K562 (cell line): ENCODE measurements around the gene NR4A2. TPM values are rescaled to one million over a fixed set of nuclear protein-coding genes. Genes with fewer than 3 reads are reported as not detected.

Source experiments
- HDAC1 ChIP-seq, 2 experiments: fragments of 450-650 bp; IDR thresholded peaks; 2 replicates each; pipeline ENCODE4 v1.6.1; 2016 to 2017; ENCODE audit warnings: inconsistent platforms in 1 of 2, mild to moderate bottlenecking in 1 of 2, moderate library complexity in 1 of 2
- IFI16 ChIP-seq: fragments of 250-450 bp; sonication (Bioruptor Pico); IDR thresholded peaks from 2 replicates; pipeline ENCODE4 v2.1.2; 2022; ENCODE audit warnings: mild to moderate bottlenecking, inconsistent platforms
- POLR2A ChIP-seq: fragments of 450-650 bp; conservative IDR thresholded peaks from 2 replicates; pipeline ENCODE4 v1.6.1; 2016
- SLC30A9 ChIP-seq: fragments of 250-450 bp; sonication (Bioruptor Pico); IDR thresholded peaks from 2 replicates; pipeline ENCODE4 v1.8.0; 2022; ENCODE audit warnings: mild to moderate bottlenecking, moderate library complexity
- ZNF79 ChIP-seq: fragments of 250-450 bp; sonication (Bioruptor Pico); IDR thresholded peaks from 2 replicates; pipeline ENCODE4 v1.4.0; 2020; ENCODE audit warnings: low read depth, mild to moderate bottlenecking, moderate library complexity
- polyA plus RNA-seq, 8 experiments: library from polyadenylated mRNA; depleted of rRNA in 4 of 8; stranded (reverse) in 5 of 8; unstranded in 3 of 8; fragments of >200 nt; fragmentation: Nextera tagmentation in 2 of 8; fragmentation: Illumina TruSeq in 1 of 8; extraction: Ambion mirVana in 2 of 8; extraction: Trizol in 1 of 8; gene quantifications; 2 replicates each; pipeline versions ENCODE4 v1.2.1 to v1.2.3, GENCODE V29; 2011 to 2014; ENCODE audit warnings: inconsistent platforms in 1 of 8, missing spikeins in 1 of 8
- total RNA-seq, 7 experiments: library from RNA; depleted of rRNA in 6 of 7; stranded (reverse); fragments of >200 nt in 6 of 7; fragmentation: Illumina TruSeq in 2 of 7; extraction: Trizol in 2 of 7; gene quantifications; 2 replicates each; pipeline versions ENCODE4 v1.2.1 to v1.2.3, GENCODE V29; 2011 to 2021; ENCODE audit warnings: low replicate concordance in 1 of 7
- TF ChIP-seq, protein P1 (sequence below): fragments of 450-650 bp; IDR thresholded peaks from 2 replicates; pipeline ENCODE4 v1.6.1; 2016; ENCODE audit warnings: low read depth, mild to moderate bottlenecking, moderate library complexity
- TF ChIP-seq, protein P2 (sequence below): IDR thresholded peaks from 2 replicates; pipeline ENCODE4 v1.6.1; 2011; ENCODE audit warnings: borderline replicate concordance, low read depth, mild to moderate bottlenecking, moderate library complexity, low read length; ENCODE audit not compliant: insufficient read depth, poor library complexity, severe bottlenecking
- TF ChIP-seq, protein P3 (sequence below), 2 experiments: fragments of 450-650 bp in 1 of 2; sonication (generic) in 1 of 2; formaldehyde crosslinking in 1 of 2; IDR thresholded peaks; 2 replicates each; pipeline versions ENCODE4 v1.7.1 to v1.9.0; 2016 to 2022; ENCODE audit warnings: inconsistent platforms in 1 of 2, mild to moderate bottlenecking in 1 of 2, missing genetic modification reagents in 1 of 2
- TF ChIP-seq, protein P4 (sequence below): fragments of 450-650 bp; IDR thresholded peaks from one replicate; pipeline ENCODE4 v1.6.1; 2018; ENCODE audit warnings: mild to moderate bottlenecking, moderate library complexity; ENCODE audit not compliant: partially characterized antibody
- TF ChIP-seq, protein P5 (sequence below): IDR thresholded peaks from 2 replicates; pipeline ENCODE4 v1.6.1; 2014; ENCODE audit warnings: antibody characterized with exemption

Gene NR4A2
- total and polyA plus RNA-seq, 9 of the 15 experiments (the other 6 are each of a cell fraction or from before 2014, with no cell fraction given) = 0.94 to 5.1 (median 1.3) TPM

DNA sequence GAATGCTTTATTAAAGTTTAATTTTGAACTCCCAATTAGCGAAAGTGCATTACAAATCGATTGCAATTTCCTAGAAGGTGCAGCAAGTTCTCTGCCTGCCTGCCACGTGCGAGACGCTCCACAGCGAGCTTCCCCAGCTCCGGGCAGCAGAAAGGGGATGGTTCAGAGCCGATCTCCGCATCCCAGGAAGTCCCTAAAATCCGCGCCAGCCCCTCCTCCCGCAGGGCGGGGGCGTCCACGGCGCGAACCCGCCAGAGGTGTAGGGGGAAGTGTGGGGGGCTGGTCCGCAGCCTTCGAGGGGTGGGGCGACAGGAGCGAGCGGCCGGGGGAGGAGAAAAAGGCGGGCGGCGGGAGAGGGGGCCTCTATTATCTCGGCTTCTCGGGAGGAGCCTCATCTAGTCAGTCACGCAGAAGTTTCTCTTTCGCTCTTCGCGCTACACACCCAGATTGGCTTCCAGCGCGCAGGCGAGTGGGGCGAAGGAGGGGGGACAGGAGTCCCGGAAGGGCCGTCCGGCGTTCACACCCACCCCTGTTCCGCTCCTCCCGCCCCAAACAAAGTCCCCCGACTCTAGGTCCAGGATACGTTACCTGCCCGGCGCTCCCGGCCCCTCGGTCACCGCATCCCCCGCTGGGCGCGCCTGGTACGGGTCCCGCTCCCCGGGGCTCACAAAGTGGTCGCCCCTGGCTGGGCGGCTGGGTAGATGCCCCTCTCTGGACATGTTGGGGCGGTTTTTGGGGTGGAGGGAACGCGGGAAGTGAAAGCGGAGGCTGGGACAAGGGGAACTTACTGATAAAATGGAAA is 9.1 kb upstream of the NR4A2 start (continued):
- TF ChIP-seq, protein P1, sequence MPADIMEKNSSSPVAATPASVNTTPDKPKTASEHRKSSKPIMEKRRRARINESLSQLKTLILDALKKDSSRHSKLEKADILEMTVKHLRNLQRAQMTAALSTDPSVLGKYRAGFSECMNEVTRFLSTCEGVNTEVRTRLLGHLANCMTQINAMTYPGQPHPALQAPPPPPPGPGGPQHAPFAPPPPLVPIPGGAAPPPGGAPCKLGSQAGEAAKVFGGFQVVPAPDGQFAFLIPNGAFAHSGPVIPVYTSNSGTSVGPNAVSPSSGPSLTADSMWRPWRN = no peak; the same call in none of the 2 replicates
- TF ChIP-seq, protein P2, sequence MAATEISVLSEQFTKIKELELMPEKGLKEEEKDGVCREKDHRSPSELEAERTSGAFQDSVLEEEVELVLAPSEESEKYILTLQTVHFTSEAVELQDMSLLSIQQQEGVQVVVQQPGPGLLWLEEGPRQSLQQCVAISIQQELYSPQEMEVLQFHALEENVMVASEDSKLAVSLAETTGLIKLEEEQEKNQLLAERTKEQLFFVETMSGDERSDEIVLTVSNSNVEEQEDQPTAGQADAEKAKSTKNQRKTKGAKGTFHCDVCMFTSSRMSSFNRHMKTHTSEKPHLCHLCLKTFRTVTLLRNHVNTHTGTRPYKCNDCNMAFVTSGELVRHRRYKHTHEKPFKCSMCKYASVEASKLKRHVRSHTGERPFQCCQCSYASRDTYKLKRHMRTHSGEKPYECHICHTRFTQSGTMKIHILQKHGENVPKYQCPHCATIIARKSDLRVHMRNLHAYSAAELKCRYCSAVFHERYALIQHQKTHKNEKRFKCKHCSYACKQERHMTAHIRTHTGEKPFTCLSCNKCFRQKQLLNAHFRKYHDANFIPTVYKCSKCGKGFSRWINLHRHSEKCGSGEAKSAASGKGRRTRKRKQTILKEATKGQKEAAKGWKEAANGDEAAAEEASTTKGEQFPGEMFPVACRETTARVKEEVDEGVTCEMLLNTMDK = no peak
- TF ChIP-seq SLC30A9 (CRISPR knock-in tag) (no peak), POLR2A (peak; percentile 90), IFI16 (no peak), HDAC1 (IDR thresholded peaks at IDR 0.05) (peak in 1 of 2 experiments; percentile 84; a peak in 2 of 4 replicates), ZNF79 (CRISPR knock-in tag) (no peak)
- TF ChIP-seq, protein P3, sequence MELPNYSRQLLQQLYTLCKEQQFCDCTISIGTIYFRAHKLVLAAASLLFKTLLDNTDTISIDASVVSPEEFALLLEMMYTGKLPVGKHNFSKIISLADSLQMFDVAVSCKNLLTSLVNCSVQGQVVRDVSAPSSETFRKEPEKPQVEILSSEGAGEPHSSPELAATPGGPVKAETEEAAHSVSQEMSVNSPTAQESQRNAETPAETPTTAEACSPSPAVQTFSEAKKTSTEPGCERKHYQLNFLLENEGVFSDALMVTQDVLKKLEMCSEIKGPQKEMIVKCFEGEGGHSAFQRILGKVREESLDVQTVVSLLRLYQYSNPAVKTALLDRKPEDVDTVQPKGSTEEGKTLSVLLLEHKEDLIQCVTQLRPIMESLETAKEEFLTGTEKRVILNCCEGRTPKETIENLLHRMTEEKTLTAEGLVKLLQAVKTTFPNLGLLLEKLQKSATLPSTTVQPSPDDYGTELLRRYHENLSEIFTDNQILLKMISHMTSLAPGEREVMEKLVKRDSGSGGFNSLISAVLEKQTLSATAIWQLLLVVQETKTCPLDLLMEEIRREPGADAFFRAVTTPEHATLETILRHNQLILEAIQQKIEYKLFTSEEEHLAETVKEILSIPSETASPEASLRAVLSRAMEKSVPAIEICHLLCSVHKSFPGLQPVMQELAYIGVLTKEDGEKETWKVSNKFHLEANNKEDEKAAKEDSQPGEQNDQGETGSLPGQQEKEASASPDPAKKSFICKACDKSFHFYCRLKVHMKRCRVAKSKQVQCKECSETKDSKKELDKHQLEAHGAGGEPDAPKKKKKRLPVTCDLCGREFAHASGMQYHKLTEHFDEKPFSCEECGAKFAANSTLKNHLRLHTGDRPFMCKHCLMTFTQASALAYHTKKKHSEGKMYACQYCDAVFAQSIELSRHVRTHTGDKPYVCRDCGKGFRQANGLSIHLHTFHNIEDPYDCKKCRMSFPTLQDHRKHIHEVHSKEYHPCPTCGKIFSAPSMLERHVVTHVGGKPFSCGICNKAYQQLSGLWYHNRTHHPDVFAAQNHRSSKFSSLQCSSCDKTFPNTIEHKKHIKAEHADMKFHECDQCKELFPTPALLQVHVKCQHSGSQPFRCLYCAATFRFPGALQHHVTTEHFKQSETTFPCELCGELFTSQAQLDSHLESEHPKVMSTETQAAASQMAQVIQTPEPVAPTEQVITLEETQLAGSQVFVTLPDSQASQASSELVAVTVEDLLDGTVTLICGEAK (IDR thresholded peaks at IDR 0.05) = peak; percentile 80
- TF ChIP-seq, protein P3 (CRISPR knock-in tag; IDR thresholded peaks at IDR 0.05) = no peak
- TF ChIP-seq, protein P4, sequence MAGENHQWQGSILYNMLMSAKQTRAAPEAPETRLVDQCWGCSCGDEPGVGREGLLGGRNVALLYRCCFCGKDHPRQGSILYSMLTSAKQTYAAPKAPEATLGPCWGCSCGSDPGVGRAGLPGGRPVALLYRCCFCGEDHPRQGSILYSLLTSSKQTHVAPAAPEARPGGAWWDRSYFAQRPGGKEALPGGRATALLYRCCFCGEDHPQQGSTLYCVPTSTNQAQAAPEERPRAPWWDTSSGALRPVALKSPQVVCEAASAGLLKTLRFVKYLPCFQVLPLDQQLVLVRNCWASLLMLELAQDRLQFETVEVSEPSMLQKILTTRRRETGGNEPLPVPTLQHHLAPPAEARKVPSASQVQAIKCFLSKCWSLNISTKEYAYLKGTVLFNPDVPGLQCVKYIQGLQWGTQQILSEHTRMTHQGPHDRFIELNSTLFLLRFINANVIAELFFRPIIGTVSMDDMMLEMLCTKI = no peak
- TF ChIP-seq, protein P5, sequence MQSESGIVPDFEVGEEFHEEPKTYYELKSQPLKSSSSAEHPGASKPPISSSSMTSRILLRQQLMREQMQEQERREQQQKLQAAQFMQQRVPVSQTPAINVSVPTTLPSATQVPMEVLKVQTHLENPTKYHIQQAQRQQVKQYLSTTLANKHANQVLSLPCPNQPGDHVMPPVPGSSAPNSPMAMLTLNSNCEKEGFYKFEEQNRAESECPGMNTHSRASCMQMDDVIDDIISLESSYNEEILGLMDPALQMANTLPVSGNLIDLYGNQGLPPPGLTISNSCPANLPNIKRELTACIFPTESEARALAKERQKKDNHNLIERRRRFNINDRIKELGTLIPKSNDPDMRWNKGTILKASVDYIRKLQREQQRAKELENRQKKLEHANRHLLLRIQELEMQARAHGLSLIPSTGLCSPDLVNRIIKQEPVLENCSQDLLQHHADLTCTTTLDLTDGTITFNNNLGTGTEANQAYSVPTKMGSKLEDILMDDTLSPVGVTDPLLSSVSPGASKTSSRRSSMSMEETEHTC = no peak
